H1 (cell line): ENCODE measurements around the gene ZNF777. TPM values are rescaled to one million over a fixed set of nuclear protein-coding genes. Genes with fewer than 3 reads are reported as not detected.

Experiments used
- CTCF ChIA-PET: fragments of 300-600 bp; sonication (Branson Sonifier 250); formaldehyde crosslinking; loops from one replicate; lab custom pipeline; 2021; ENCODE audit not compliant: partially characterized antibody; lab: Charles Lee
- POLR2A ChIA-PET: fragments of 300-600 bp; sonication (Branson Sonifier 250); formaldehyde crosslinking; loops from one replicate; lab custom pipeline; 2021; ENCODE audit warnings: inconsistent platforms; ENCODE audit not compliant: partially characterized antibody; lab: Charles Lee
- DNase-seq, 2 experiments: peaks; one replicate each; pipeline versions ENCODE4 v3.0.0 to v3.0.0-alpha.2; 2010 to 2022; ENCODE audit warnings: low spot score in 2 of 2, low read depth in 1 of 2, mixed read lengths in 1 of 2
- FAIRE-seq: peaks from 2 replicates; lab custom pipeline; 2011; peaks lifted over from hg19 to GRCh38; lab: Jason Lieb, UNC
- H2AFZ ChIP-seq: 2 replicates; pipeline ENCODE4 v1.8.1; 2012; ENCODE audit warnings: low read length, inconsistent platforms
- H2AK5ac ChIP-seq: 2 replicates; pipeline ENCODE4 v1.6.1; 2013; ENCODE audit warnings: low read depth, low read length
- H2BK120ac ChIP-seq: replicated peaks from 2 replicates; pipeline ENCODE3; 2013; ENCODE audit warnings: low read depth, low read length, inconsistent platforms
- H2BK12ac ChIP-seq: 2 replicates; pipeline ENCODE4 v1.6.1; 2013; ENCODE audit warnings: low read depth, low read length
- H2BK15ac ChIP-seq: 2 replicates; pipeline ENCODE4 v1.6.1; 2013; ENCODE audit warnings: low read length
- H2BK20ac ChIP-seq: 2 replicates; pipeline ENCODE4 v1.6.1; 2013; ENCODE audit warnings: low read length
- H2BK5ac ChIP-seq: 2 replicates; pipeline ENCODE4 v1.6.1; 2013; ENCODE audit warnings: low read depth, low read length
- H3K14ac ChIP-seq: 2 replicates; pipeline ENCODE4 v1.6.1; 2013; ENCODE audit warnings: inconsistent platforms; ENCODE audit not compliant: insufficient read length
- H3K18ac ChIP-seq: 2 replicates; pipeline ENCODE4 v1.6.1; 2013; ENCODE audit warnings: low read length; ENCODE audit errors: extremely low read depth
- H3K23ac ChIP-seq: 2 replicates; pipeline ENCODE4 v1.6.1; 2013; ENCODE audit warnings: inconsistent platforms; ENCODE audit not compliant: insufficient read length
- H3K23me2 ChIP-seq: 2 replicates; pipeline ENCODE4 v1.6.1; 2013; ENCODE audit warnings: low read depth, low read length
- H3K27ac ChIP-seq: 2 replicates; pipeline ENCODE4 v1.6.1; 2011; ENCODE audit warnings: low read depth, low read length, inconsistent platforms
- H3K27me3 ChIP-seq, 4 experiments: replicated peaks in 1 of 4; 1 replicate in 1 of 4; 2 replicates in 3 of 4; pipeline versions ENCODE4 v1.6.1 to v1.8.1; 2011 to 2013; ENCODE audit warnings: low read length in 3 of 4, mild to moderate bottlenecking in 3 of 4, inconsistent platforms in 2 of 4, mixed read lengths in 2 of 4, moderate library complexity in 1 of 4; ENCODE audit not compliant: control insufficient read depth in 3 of 4, insufficient read depth in 3 of 4; ENCODE audit errors: extremely low read depth in 1 of 4
- H3K36me3 ChIP-seq, 4 experiments: 2 replicates each; pipeline versions ENCODE4 v1.6.1 to v1.8.1; 2011 to 2013; ENCODE audit warnings: mild to moderate bottlenecking in 4 of 4, low read length in 3 of 4, moderate library complexity in 2 of 4, control low read depth in 1 of 4, inconsistent platforms in 1 of 4; ENCODE audit not compliant: insufficient read depth in 4 of 4, control insufficient read depth in 2 of 4
- H3K4ac ChIP-seq: replicated peaks from 2 replicates; pipeline ENCODE3; 2013; ENCODE audit warnings: low read length, low read depth, mixed read lengths, inconsistent platforms; ENCODE audit not compliant: insufficient read length
- H3K4me1 ChIP-seq, 4 experiments: replicated peaks in 1 of 4; 1 replicate in 1 of 4; 2 replicates in 3 of 4; pipeline versions ENCODE4 v1.6.1 to v1.8.1; 2011 to 2013; ENCODE audit warnings: low read length in 3 of 4, inconsistent platforms in 2 of 4, mixed read lengths in 1 of 4; ENCODE audit not compliant: insufficient read depth in 4 of 4, control insufficient read depth in 3 of 4
- H3K4me2 ChIP-seq, 2 experiments: 2 replicates each; pipeline versions ENCODE4 v1.6.1 to v1.8.1; 2011 to 2013; ENCODE audit warnings: low read depth in 2 of 2, low read length in 2 of 2, control low read depth in 1 of 2, inconsistent platforms in 1 of 2, mild to moderate bottlenecking in 1 of 2; ENCODE audit not compliant: insufficient read depth in 1 of 2
- H3K4me3 ChIP-seq, 4 experiments: fragments of 200-600, 300-600 bp in 1 of 4; sonication (generic), shearing (Covaris generic), sonication (Bioruptor Twin) in 1 of 4; 2 replicates each; pipeline versions ENCODE4 v1.5.1 to v1.8.1; 2011 to 2016; ENCODE audit warnings: low read length in 4 of 4, low read depth in 3 of 4, control low read depth in 2 of 4, inconsistent platforms in 2 of 4, mild to moderate bottlenecking in 2 of 4, mixed read lengths in 1 of 4, moderate library complexity in 1 of 4; ENCODE audit not compliant: insufficient read depth in 2 of 4; ENCODE audit errors: extremely low read depth in 1 of 4
- H3K56ac ChIP-seq: replicated peaks from 2 replicates; pipeline ENCODE3; 2013; ENCODE audit warnings: low read depth, mild to moderate bottlenecking, mixed read lengths, low read length, inconsistent platforms; ENCODE audit not compliant: insufficient read length
- H3K79me1 ChIP-seq: 2 replicates; pipeline ENCODE4 v1.6.1; 2013; ENCODE audit warnings: low read depth, low read length, control low read depth
- H3K79me2 ChIP-seq, 2 experiments: 2 replicates each; pipeline versions ENCODE4 v1.6.1 to v1.8.1; 2012 to 2013; ENCODE audit warnings: low read length in 2 of 2, mild to moderate bottlenecking in 2 of 2, inconsistent platforms in 1 of 2; ENCODE audit not compliant: insufficient read depth in 2 of 2, control insufficient read depth in 1 of 2
- H3K9ac ChIP-seq, 4 experiments: replicated peaks in 1 of 4; 1 replicate in 1 of 4; 2 replicates in 3 of 4; pipeline versions ENCODE4 v1.6.1 to v1.8.1; 2011 to 2013; ENCODE audit warnings: low read depth in 3 of 4, low read length in 3 of 4, control low read depth in 2 of 4, mild to moderate bottlenecking in 2 of 4, moderate library complexity in 2 of 4, inconsistent platforms in 1 of 4; ENCODE audit errors: extremely low read depth in 1 of 4
- H3K9me3 ChIP-seq, 2 experiments: 2 replicates each; pipeline versions ENCODE4 v1.6.1 to v1.8.1; 2012 to 2013; ENCODE audit warnings: mild to moderate bottlenecking in 2 of 2, moderate library complexity in 2 of 2, control low read depth in 1 of 2, inconsistent platforms in 1 of 2, low read depth in 1 of 2, low read length in 1 of 2, mixed read lengths in 1 of 2; ENCODE audit not compliant: insufficient read depth in 2 of 2
- H4K20me1 ChIP-seq, 2 experiments: replicated peaks in 1 of 2; 2 replicates each; pipeline versions ENCODE3 to v1.8.1; 2011 to 2013; ENCODE audit warnings: inconsistent platforms in 2 of 2, low read length in 2 of 2, mild to moderate bottlenecking in 1 of 2; ENCODE audit not compliant: insufficient read depth in 2 of 2, control insufficient read depth in 1 of 2
- H4K5ac ChIP-seq: 2 replicates; pipeline ENCODE4 v1.6.1; 2013; ENCODE audit warnings: low read length, low read depth, mixed read lengths, inconsistent platforms; ENCODE audit not compliant: insufficient read length
- H4K8ac ChIP-seq: 2 replicates; pipeline ENCODE4 v1.8.0; 2013; ENCODE audit warnings: mild to moderate bottlenecking, moderate library complexity, low read length, inconsistent platforms; ENCODE audit not compliant: insufficient read depth; ENCODE audit errors: extremely low read depth
- H4K91ac ChIP-seq: replicated peaks from 2 replicates; pipeline ENCODE3; 2013; ENCODE audit warnings: low read length, mixed read lengths, inconsistent platforms; ENCODE audit not compliant: insufficient read length
- FOSL1 ChIP-seq: IDR thresholded peaks from 2 replicates; pipeline ENCODE4 v1.6.1; 2011; ENCODE audit warnings: mild to moderate bottlenecking, low read depth, low read length, moderate library complexity; ENCODE audit not compliant: insufficient read depth
- RFX5 ChIP-seq: IDR thresholded peaks from 2 replicates; pipeline ENCODE4 v1.6.1; 2011; ENCODE audit warnings: low read depth, low read length, improper control_type of control experiment, borderline replicate concordance
- SAP30 ChIP-seq: fragments of 300-600 bp; sonication (generic); IDR thresholded peaks from 2 replicates; pipeline ENCODE4 v1.7.1; 2012; ENCODE audit warnings: low read length, moderate library complexity, mild to moderate bottlenecking, inconsistent platforms; ENCODE audit not compliant: insufficient read depth, insufficient replicate concordance
- SIN3A ChIP-seq, 2 experiments: IDR thresholded peaks in 1 of 2; conservative IDR thresholded peaks in 1 of 2; 2 replicates each; pipeline ENCODE4 v1.6.1; 2011 to 2012; ENCODE audit warnings: low read length in 2 of 2, improper control_type of control experiment in 1 of 2, low read depth in 1 of 2, mild to moderate bottlenecking in 1 of 2
- SIRT6 ChIP-seq: IDR thresholded peaks from one replicate; pipeline ENCODE4 v1.7.1; 2012; ENCODE audit warnings: low read length, inconsistent platforms
- YY1 ChIP-seq: IDR thresholded peaks from 2 replicates; pipeline ENCODE4 v1.6.1; 2011; ENCODE audit warnings: low read depth, mild to moderate bottlenecking, low read length
- WGBS, 2 experiments: shearing (Covaris generic) in 1 of 2; methylation state at CpG; one replicate each; pipeline versions ENCODE4 v1.1.6 to v1.1.7; 2013 to 2015; ENCODE audit warnings: low lambda C conversion rate in 2 of 2, mixed read lengths in 2 of 2, inconsistent platforms in 1 of 2, low coverage in 1 of 2, missing lambda C conversion rate in 1 of 2; ENCODE audit not compliant: insufficient replicate concordance in 2 of 2, insufficient coverage in 1 of 2, insufficient read length in 1 of 2; ENCODE audit errors: extremely low coverage in 1 of 2, missing lambda C conversion rate in 1 of 2; 5-methylcytosine and 5-hydroxymethylcytosine counted together
- polyA plus RNA-seq, 7 experiments: library from polyadenylated mRNA; depleted of rRNA in 3 of 7; stranded (reverse) in 5 of 7; unstranded in 2 of 7; fragments of >200 nt in 5 of 7; fragments of 200-250 nt in 2 of 7; gene quantifications; 1 replicate in 5 of 7; 2 replicates in 1 of 7; 4 replicates in 1 of 7; pipeline versions ENCODE4 v1.2.1 to v1.2.3, GENCODE V29; 2011 to 2013; ENCODE audit warnings: missing spikeins in 2 of 7, mixed read lengths in 2 of 7
- total RNA-seq: library from RNA; stranded (reverse); fragmentation: NEBNext Ultra II Directional; extraction: Animal tissue kit (Norgen Biotek cat#: 25700); gene quantifications from 2 replicates; pipeline ENCODE4 v1.2.1, GENCODE V29; 2021

Gene ZNF777
- total and polyA plus RNA-seq, 2 of the 8 experiments (the other 6 are each of a cell fraction or from before 2014, with no cell fraction given): 8.0 to 10.1 TPM

DNA sequence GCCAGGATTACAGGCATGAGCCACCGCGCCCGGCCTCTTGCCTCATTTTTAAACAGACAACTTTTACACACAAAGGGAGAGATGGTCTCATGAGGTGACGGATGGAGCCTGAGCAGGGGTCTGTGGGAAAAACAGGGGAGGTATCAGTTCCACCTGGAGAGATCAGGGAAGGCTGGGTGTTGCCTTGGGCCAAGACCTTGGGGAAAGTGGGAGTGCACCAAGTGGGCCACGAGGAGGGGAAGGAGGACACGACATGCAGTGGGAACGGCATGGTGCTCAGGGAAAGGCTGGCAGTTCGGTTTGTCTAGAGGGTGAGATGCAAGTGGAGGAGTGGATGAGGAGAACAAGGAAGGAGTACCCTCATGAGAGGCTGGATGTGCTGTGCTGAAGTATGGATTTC, 8.9 kb upstream of the ZNF777 start:
- Histone ChIP-seq H3K9ac (no peak overlapping the region), H2BK15ac (no peak overlapping the region; the same call in 1 of the 2 replicates), H4K20me1 (no peaks in the 10 kb centered on the region), H2BK5ac (no peak overlapping the region), H3K4me1 (no peaks in the 10 kb centered on the region), H3K27me3 (no peaks in the 10 kb centered on the region), H3K79me2 (no peaks in the 10 kb centered on the region), H3K4me3 (no peak overlapping the region), H3K14ac (no peak overlapping the region), H3K79me1 (no peaks in the 10 kb centered on the region), H3K56ac (no peak overlapping the region), H4K8ac (no peak overlapping the region), H3K23me2 (no peaks in the 10 kb centered on the region), H3K18ac (no peak overlapping the region), H2AFZ (no peak overlapping the region), H4K5ac (no peak overlapping the region), H4K91ac (no peak overlapping the region), H2BK120ac (no peak overlapping the region), H3K36me3 (peaks cover 2 to 8% (median 6%) of the 10 kb centered on the region in 4 experiments; a peak in 6 of 8 replicates), H3K27ac (no peak overlapping the region), H2BK20ac (no peak overlapping the region), H2BK12ac (no peak overlapping the region), H3K4ac (no peak overlapping the region)
- FAIRE-seq: no peak
- 95% methylated on average over 8 of the region's 8 CpGs; no CpG with 5 or more reads in 1 of the 2 experiments for WGBS, 2 experiments
- CTCF ChIA-PET: interaction anchor here (1.0 kb wide), 1 partner anchor 11 kb away, joined by 4 read pairs; no protein-coding TSS in a partner anchor
- no peak for DNase-seq
- POLR2A ChIA-PET: no interaction called here
- TF ChIP-seq SIN3A (conservative IDR thresholded peaks at IDR 0.05 in 1 of 2, IDR thresholded peaks at IDR 0.05 in 1 of 2; ENCODE audit: low read depth in 1 of 2, low read length in 2 of 2) (no peak), SAP30 (no peak), FOSL1 (no peak), YY1 (no peak), RFX5 (no peak), SIRT6 (no peak)
- TF ChIP-seq, all 59 proteins: peak for 0
- Histone ChIP-seq H3K23ac (no peak overlapping the region), H3K4me2 (no peak overlapping the region), H2AK5ac (no peak overlapping the region), H3K9me3 (no peaks in the 10 kb centered on the region)
